NOMO-1 treated with dmso at 0.1 percent for 144 hours (cell line): ENCODE measurements around the gene LPCAT1.
"Not testable (repeated sequence)": the region's sequence is repeated elsewhere in the genome, so short reads cannot be mapped to it uniquely, and the experiment has no call there.

Experiments
- DNase-seq: peaks from one replicate; lab custom pipeline; 2025; ENCODE audit not compliant: unreplicated experiment; lab: John Stamatoyannopoulos, UW

LPCAT1 gene

GRCh38 chr5:1523480-1523792 lies 324 bp downstream of the LPCAT1 start:
- no peak for DNase-seq

DNA sequence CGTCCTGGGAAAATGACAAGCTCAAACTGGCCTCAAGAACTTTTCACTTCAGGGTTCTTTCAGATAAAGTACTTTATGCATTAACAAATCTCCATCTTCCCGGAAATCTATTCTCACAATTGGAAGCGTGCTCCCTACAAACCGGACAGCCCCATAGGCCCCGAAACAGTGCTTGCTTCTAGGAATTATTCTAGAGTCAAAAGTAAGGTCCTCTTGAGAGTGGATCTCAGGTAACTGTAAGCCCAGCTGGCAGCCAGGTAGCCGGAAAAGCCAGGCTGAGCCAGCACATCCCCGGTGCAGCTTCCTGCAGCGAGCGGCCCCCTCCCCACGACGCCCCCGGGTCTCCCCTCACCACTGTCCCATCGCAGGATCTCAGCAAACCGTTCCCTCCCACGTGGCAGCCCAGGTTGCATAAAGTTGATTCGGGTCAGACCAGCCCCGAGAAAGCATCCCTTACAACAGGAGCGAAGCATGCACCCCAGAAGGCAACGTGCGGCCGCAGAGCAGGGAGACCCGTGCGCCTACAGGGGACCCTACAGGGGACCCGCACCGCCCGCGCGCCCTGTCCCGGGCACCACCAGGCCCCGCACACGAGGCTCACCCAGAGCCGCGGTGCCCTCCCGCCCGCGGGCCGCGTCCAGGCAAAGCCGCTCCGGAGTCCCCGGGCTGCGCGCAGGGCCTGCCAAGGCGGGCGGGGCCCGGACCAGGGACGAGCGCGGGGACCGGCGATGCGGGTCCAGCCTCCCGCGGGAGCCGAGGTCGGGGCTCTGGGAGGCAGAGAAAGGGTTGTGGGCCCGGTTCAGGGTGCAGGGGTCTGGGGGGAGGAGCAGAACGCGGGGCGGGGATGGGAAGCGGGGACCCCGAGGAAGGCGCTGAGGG lies 920 bp downstream of the LPCAT1 start:
- no peak for DNase-seq

- no peak for DNase-seq
These were observed 1.8 kb downstream of the LPCAT1 start for GRCh38 chr5:1521671-1522600.

DNA sequence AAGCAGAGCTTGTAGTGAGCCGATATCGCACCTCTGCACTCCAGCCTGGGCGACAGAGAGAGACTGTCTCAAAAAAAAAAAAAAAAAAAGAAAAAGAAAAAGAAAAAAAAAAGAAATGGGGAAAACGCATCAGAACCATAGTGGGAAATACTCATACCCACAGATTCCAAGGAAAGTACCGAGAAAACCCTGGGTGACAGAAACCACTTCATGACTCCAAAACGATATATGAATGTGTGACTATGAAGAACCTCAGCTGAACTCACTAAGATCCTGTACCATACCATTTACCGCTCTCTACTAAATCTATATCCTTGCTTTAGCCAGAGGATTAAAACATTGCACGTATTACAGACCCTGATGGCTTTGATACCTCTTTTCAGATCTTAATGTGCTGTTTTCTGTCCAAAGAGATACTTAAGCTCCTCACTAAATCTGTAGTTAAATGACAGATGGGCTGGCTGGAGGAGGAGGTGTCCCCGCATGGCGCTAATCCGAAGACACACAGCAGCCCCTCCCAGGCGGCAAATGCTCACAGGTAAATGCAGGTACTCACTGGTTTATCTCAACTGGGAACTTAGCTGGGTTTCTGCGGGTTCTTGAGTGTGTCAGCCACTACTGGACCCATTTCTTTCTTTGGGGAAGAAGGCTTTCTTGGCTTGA lies 2.8 kb downstream of the LPCAT1 start:
- no peak for DNase-seq

GRCh38 chr5:1519631-1520210 lies 4.0 kb downstream of the LPCAT1 start:
- DNase-seq: no peak

DNA sequence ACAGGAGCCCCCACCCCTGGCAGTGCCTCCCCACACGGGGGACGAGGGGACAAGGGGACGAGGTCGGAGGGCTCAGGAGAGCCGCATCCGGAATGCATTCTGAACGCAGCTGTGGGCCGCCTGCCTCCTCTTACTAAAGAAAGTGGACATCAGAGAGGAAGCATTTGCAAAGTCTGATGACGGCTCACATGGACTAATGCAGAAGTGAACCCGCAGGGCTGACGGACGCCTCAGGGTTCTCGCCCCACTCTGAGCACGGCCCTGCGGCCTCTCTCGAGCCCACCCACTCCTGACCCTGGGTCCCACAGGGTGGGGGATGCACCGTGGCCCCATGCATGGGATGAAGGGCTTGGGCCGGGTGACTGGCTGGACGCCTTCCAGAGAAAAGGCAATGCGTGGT lies 5.9 kb downstream of the LPCAT1 start:
- no peak for DNase-seq

- DNase-seq: no peak
These were observed 6.9 kb downstream of the LPCAT1 start for GRCh38 chr5:1516615-1517601.

DNA sequence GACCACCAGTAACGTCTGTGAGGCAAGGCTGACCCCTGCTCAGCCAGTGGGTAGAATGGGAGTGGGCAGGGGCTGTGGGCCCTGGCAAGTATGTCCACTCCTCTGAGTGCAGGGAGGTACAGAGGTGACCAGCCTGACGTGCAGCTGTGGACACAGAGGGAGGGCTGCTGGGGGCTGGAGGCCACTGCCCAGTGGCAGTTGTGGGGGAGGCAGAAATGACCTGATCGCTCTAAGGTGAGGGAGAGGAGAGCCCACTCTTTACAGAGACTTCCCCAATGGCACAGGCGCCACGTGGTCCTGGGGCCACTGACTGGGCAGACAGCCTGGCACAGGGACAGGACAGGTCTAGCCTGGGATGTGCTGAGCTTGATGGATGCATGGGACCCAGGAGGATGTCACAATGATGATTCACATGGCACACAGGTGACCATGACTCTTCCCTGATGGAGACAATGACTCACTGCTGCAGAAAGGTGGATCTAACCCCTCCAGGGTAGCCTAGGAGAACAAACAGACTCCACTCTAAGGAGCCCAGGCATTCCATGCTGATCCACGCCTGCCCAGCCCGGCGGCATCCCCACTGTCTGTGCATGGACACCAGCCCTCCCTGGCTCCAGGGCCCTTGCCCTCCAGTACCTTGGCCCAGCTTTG lies 7.7 kb downstream of the LPCAT1 start:
- DNase-seq: no peak

GRCh38 chr5:1515311-1515920 lies 8.3 kb downstream of the LPCAT1 start:
- DNase-seq: no peak

DNA sequence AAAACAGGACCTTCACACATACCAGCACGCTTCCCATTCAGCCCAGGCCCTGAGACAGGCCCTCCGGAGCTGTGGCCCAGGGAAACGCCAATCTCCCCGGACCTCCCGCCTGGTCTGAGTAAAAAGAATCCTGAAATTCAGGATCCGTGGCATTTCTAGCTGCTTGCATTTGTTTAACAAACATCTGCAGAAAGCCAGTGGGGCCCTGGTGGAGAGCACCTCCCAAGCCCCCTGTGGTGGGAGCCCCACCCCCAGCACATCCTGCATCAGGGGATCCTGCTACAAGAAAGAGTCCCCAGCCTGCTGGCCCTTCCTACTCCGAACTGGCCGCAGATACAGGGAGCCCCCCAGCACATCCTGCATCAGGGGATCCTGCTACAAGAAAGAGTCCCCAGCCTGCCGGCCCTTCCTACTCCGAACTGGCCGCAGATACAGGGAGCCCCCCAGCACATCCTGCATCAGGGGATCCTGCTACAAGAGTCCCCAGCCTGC lies 8.9 kb downstream of the LPCAT1 start:
- not testable (repeated sequence) for DNase-seq

- DNase-seq: no peak
These were observed 9.5 kb downstream of the LPCAT1 start for GRCh38 chr5:1514027-1514818.

DNA sequence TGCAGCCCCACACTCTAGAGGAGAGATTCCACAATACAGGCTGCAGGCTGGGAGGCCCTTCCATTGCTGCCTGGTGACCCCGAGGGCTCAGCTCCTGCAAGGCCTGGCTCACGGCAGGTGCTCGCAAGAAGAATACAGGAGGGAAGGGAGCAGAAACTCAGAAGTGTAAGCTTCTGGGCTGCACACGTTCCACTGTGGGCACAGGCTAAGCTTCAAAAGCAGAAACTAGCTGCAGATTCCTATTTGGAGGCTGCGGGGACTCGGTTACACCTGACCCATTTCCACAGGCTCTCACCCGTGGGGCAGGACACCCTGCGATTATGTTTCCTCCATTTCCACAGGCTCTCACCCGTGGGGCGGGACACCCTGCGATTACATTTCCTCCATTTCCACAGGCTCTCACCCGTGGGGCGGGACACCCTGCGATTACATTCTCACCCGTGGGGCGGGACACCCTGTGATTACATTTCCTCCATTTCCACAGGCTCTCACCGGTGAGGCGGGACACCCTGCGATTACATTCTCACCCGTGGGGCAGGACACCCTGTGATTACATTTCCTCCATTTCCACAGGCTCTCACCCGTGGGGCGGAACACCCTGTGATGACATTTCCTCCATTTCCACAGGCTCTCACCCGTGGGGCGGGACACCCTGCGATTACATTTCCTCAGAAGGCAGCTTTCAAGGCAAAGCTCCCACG lies 10.3 kb downstream of the LPCAT1 start:
- no peak for DNase-seq

DNA sequence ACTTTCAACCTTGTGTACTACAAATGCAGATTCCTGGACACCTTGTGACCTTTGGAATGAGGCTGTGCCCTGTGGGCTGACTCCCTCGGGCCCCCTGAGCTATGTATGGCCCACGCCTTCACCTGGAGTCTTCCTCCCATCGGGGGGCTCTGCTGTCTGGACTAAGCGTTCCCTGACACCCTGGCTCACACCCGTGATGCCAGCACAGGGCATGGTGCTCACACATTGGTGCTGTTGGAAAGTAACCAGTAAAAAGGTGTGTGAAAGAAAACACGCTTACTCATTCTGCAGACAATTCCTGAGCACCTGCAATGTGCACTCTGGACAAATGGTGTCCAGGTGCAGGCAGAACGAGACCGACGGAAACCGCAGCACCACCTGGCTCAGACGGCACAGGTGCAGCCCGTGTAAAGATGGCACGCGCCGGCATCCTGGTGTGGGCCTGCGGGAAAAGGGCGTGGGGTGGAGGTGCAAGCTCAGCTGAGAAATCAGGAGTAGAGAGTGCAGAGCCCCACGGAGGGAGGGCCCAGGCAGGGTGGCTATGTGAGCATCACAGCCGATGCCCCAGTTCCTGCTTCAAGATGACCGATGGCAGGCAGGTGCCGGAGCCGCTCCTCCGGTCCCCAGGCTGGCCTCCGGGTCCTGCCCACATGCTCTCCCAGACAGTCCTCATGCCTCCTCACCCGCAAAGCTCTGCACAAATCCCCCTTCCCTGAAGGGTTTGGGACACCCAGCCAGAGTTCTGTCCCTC lies 11.0 kb downstream of the LPCAT1 start:
- DNase-seq: no peak

GRCh38 chr5:1511651-1512540 lies 11.9 kb downstream of the LPCAT1 start:
- no peak for DNase-seq

GRCh38 chr5:1511048-1511447 lies 12.7 kb downstream of the LPCAT1 start:
- DNase-seq: no peak

- no peak for DNase-seq
These were observed 13.1 kb downstream of the LPCAT1 start for GRCh38 chr5:1510631-1511030.
